22Rv1 (cell line): ENCODE measurements around the gene CRYGN.

Source experiments
- ZFX ChIP-seq: fragments of 450-650 bp; IDR thresholded peaks from 2 replicates; pipeline ENCODE4 v1.6.1; 2017; ENCODE audit warnings: antibody characterized with exemption, borderline replicate concordance
- TF ChIP-seq, protein P1 (sequence below): fragments of 450-650 bp; IDR thresholded peaks from 2 replicates; pipeline ENCODE4 v1.5.1; 2017; ENCODE audit warnings: mild to moderate bottlenecking

DNA sequence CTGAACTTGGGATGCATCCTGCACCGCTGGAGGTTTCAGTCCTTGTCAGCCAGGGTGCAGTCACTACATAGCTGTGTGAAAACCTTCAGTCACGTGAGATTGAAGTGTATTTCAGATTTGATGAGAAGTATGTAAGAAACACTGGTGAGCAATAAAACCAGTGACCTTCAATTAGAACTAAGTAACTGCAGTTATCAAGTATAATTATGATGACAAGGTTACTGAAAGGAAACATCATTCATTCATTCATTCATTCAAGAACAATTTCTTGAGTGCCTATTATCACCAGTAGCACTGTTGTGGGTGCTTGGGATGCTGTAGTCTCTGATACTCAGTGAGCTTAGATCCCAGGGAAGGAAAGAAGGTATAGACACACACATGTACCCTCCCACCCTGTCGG, 46.1 kb upstream of the CRYGN start:
- TF ChIP-seq, protein P1, sequence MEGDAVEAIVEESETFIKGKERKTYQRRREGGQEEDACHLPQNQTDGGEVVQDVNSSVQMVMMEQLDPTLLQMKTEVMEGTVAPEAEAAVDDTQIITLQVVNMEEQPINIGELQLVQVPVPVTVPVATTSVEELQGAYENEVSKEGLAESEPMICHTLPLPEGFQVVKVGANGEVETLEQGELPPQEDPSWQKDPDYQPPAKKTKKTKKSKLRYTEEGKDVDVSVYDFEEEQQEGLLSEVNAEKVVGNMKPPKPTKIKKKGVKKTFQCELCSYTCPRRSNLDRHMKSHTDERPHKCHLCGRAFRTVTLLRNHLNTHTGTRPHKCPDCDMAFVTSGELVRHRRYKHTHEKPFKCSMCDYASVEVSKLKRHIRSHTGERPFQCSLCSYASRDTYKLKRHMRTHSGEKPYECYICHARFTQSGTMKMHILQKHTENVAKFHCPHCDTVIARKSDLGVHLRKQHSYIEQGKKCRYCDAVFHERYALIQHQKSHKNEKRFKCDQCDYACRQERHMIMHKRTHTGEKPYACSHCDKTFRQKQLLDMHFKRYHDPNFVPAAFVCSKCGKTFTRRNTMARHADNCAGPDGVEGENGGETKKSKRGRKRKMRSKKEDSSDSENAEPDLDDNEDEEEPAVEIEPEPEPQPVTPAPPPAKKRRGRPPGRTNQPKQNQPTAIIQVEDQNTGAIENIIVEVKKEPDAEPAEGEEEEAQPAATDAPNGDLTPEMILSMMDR, result no peak
- no peak for TF ChIP-seq ZFX
